Neural cell (in vitro differentiated cells): Measurements from ENCODE around the gene MYBPC3.

Source experiments
- CTCF ChIP-seq: fragments of 450-650 bp; IDR thresholded peaks from 2 replicates; pipeline ENCODE4 v1.5.1; 2014; ENCODE audit warnings: antibody characterized with exemption, mild to moderate bottlenecking, moderate library complexity; ENCODE audit not compliant: poor library complexity, severe bottlenecking
- EZH2 ChIP-seq: fragments of 200-600, 300-800 bp; shearing (Covaris generic), sonication (generic); IDR thresholded peaks from 2 replicates; pipeline ENCODE4 v1.6.1; 2014; ENCODE audit warnings: antibody characterized with exemption, low read length, borderline replicate concordance, mild to moderate bottlenecking; ENCODE audit not compliant: insufficient read depth, poor library complexity, severe bottlenecking
- REST ChIP-seq: IDR thresholded peaks from 2 replicates; pipeline ENCODE4 v1.6.1; 2012; ENCODE audit warnings: borderline replicate concordance

GRCh38 chr11:47379317-47379716, 26.8 kb upstream of the MYBPC3 start:
- TF ChIP-seq CTCF (no peak), EZH2 (no peak), REST (no peak)
